Keratinocyte (primary cell): ENCODE measurements around the gene RWDD1. TPM values are rescaled to one million over a fixed set of nuclear protein-coding genes. Genes with fewer than 3 reads are reported as not detected.

Experiments
- DNase-seq: peaks from one replicate; pipeline ENCODE4 v3.0.0-alpha.2; 2011; ENCODE audit warnings: low read depth, missing footprints, low spot score
- FAIRE-seq: peaks from 2 replicates; lab custom pipeline; 2011; peaks lifted over from hg19 to GRCh38; lab: Jason Lieb, UNC
- H2AFZ ChIP-seq: 2 replicates; pipeline ENCODE4 v1.6.0; 2012; ENCODE audit warnings: low read length, control low read depth, inconsistent platforms; ENCODE audit not compliant: control insufficient read depth
- H3K27ac ChIP-seq: 2 replicates; pipeline ENCODE4 v1.5.1; 2011; ENCODE audit warnings: low read length; ENCODE audit not compliant: control insufficient read depth, insufficient read depth
- H3K27me3 ChIP-seq: 3 replicates; pipeline ENCODE4 v1.6.0; 2011; ENCODE audit warnings: low read length; ENCODE audit not compliant: control insufficient read depth, insufficient read depth; ENCODE audit errors: extremely low read depth
- H3K36me3 ChIP-seq, 2 experiments: 2 replicates in 1 of 2; 3 replicates in 1 of 2; pipeline ENCODE4 v1.5.1; 2011; ENCODE audit warnings: low read length in 2 of 2, mild to moderate bottlenecking in 1 of 2; ENCODE audit not compliant: control insufficient read depth in 2 of 2, insufficient read depth in 2 of 2; ENCODE audit errors: extremely low read depth in 1 of 2
- H3K4me1 ChIP-seq: 3 replicates; pipeline ENCODE4 v1.5.1; 2011; ENCODE audit warnings: low read length; ENCODE audit not compliant: control insufficient read depth, insufficient read depth; ENCODE audit errors: extremely low read depth
- H3K4me2 ChIP-seq: 3 replicates; pipeline ENCODE4 v1.6.0; 2011; ENCODE audit warnings: low read depth, low read length; ENCODE audit not compliant: control insufficient read depth, insufficient read depth; ENCODE audit errors: extremely low read depth
- H3K4me3 ChIP-seq, 3 experiments: fragments of 200-600 bp in 1 of 3; sonication (generic) in 1 of 3; 2 replicates in 2 of 3; 3 replicates in 1 of 3; pipeline ENCODE4 v1.5.1; 2011 to 2016; ENCODE audit warnings: low read length in 3 of 3, mild to moderate bottlenecking in 3 of 3, control low read depth in 2 of 3, inconsistent platforms in 1 of 3, low read depth in 1 of 3, mixed read lengths in 1 of 3, mixed run types in 1 of 3, moderate library complexity in 1 of 3; ENCODE audit not compliant: control insufficient read depth in 2 of 3, insufficient read depth in 2 of 3; ENCODE audit errors: extremely low read depth in 1 of 3
- H3K79me2 ChIP-seq: 2 replicates; pipeline ENCODE4 v1.6.0; 2012; ENCODE audit warnings: low read length; ENCODE audit not compliant: control insufficient read depth, insufficient read depth
- H3K9ac ChIP-seq: 3 replicates; pipeline ENCODE4 v1.6.0; 2011; ENCODE audit warnings: low read length; ENCODE audit not compliant: control insufficient read depth, insufficient read depth; ENCODE audit errors: extremely low read depth
- H3K9me1 ChIP-seq: 3 replicates; pipeline ENCODE4 v1.6.0; 2011; ENCODE audit warnings: low read length; ENCODE audit not compliant: control insufficient read depth, insufficient read depth; ENCODE audit errors: extremely low read depth
- H3K9me3 ChIP-seq: 2 replicates; pipeline ENCODE4 v1.5.1; 2012; ENCODE audit warnings: low read depth, low read length; ENCODE audit not compliant: control insufficient read depth
- H4K20me1 ChIP-seq: 3 replicates; pipeline ENCODE4 v1.6.0; 2011; ENCODE audit warnings: low read length; ENCODE audit not compliant: control insufficient read depth, insufficient read depth; ENCODE audit errors: extremely low read depth
- EZH2 ChIP-seq: IDR thresholded peaks from one replicate; pipeline ENCODE4 v1.6.1; 2012; ENCODE audit warnings: inconsistent platforms, mild to moderate bottlenecking, low read length, moderate library complexity
- dilution Hi-C: fragments of 300-500 bp; cut with MboI; formaldehyde crosslinking; loops from one replicate; pipeline ENCODE4 v1.7.0; 2020; ENCODE audit warnings: low sequenced_read_pairs; ENCODE audit not compliant: extremely low pct_ligation_motif_present
- polyA plus RNA-seq, 5 experiments: library from polyadenylated mRNA; depleted of rRNA in 3 of 5; stranded (reverse) in 3 of 5; stranded (forward) in 1 of 5; unstranded in 1 of 5; fragments of >200 nt; gene quantifications; 1 replicate in 1 of 5; 2 replicates in 3 of 5; 3 replicates in 1 of 5; pipeline versions ENCODE4 v1.2.1 to v1.2.3, GENCODE V29; 2011 to 2012; ENCODE audit warnings: missing spikeins in 2 of 5, low read depth in 1 of 5, low replicate concordance in 1 of 5
- TF ChIP-seq, protein P1 (sequence below), 3 experiments: IDR thresholded peaks in 1 of 3; conservative IDR thresholded peaks in 1 of 3; optimal IDR thresholded peaks in 1 of 3; 2 replicates in 2 of 3; 3 replicates in 1 of 3; pipeline versions ENCODE3 to v1.5.1; 2011; ENCODE audit warnings: low read length in 3 of 3, mild to moderate bottlenecking in 3 of 3, moderate library complexity in 2 of 3, control low read depth in 1 of 3, inconsistent platforms in 1 of 3; ENCODE audit not compliant: insufficient read depth in 2 of 3; ENCODE audit errors: extremely low read depth in 1 of 3

RWDD1 gene
- polyA plus RNA-seq, 1 donor (not counting 4 experiments of a cell fraction or from before 2014, with no cell fraction given), result 61.7 TPM

DNA sequence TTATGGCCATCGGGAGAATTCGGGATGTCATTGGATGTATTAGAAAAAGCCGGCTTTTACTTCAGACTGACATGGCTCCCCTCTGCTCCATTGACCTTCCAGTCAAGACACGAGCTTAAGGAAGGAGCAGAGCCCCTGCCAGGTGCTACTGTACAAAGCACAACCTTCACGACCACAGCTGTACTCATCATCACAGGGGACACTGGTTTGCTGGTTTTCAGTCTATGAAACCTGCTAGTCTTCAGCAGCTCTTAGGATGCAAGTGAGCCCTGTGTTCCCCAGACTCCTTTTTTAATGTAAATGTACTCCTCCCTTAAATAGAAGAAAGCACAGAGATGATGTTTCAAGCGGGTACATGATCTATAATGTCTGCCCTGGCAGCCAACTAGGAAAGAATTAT, 23.9 kb upstream of the RWDD1 start:
- no peak overlapping the region for H3K4me3 ChIP-seq

DNA sequence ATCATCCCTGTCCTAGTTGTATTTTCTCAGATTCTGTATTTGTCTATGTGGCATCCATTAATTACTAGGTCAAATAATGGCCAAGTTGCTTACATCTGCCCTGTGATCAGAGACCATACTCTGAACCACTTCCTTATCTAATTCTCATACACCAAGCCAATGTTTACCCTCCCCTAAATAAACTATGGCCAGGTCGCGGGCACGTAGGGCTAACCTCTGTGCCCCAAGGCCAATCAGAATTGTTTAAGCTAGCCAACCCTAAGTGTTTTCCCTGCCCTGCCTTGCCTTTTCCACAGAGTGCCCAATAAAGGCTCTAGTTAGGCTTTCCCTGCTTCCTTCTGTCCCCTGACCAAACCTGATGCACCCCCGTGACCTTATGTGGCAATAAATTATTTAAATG, 20.5 kb upstream of the RWDD1 start:
- Histone ChIP-seq H2AFZ (no peak overlapping the region), H3K9me1 (no peaks in the 10 kb centered on the region), H3K4me1 (peaks cover 7% of the 10 kb centered on the region), H3K9me3 (no peaks in the 10 kb centered on the region), H3K27ac (no peak overlapping the region), H3K9ac (no peak overlapping the region), H3K36me3 (no peaks in the 10 kb centered on the region), H3K79me2 (no peaks in the 10 kb centered on the region), H3K4me2 (no peak overlapping the region), H3K4me3 (no peak overlapping the region), H4K20me1 (no peaks in the 10 kb centered on the region), H3K27me3 (no peaks in the 10 kb centered on the region)
- no peak for FAIRE-seq
- DNase-seq, result no peak
- dilution Hi-C loops, result no loop called here
- TF ChIP-seq, protein P1, sequence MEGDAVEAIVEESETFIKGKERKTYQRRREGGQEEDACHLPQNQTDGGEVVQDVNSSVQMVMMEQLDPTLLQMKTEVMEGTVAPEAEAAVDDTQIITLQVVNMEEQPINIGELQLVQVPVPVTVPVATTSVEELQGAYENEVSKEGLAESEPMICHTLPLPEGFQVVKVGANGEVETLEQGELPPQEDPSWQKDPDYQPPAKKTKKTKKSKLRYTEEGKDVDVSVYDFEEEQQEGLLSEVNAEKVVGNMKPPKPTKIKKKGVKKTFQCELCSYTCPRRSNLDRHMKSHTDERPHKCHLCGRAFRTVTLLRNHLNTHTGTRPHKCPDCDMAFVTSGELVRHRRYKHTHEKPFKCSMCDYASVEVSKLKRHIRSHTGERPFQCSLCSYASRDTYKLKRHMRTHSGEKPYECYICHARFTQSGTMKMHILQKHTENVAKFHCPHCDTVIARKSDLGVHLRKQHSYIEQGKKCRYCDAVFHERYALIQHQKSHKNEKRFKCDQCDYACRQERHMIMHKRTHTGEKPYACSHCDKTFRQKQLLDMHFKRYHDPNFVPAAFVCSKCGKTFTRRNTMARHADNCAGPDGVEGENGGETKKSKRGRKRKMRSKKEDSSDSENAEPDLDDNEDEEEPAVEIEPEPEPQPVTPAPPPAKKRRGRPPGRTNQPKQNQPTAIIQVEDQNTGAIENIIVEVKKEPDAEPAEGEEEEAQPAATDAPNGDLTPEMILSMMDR (optimal IDR thresholded peaks at IDR 0.05 in 1 of 3, IDR thresholded peaks at IDR 0.05 in 1 of 3, conservative IDR thresholded peaks at IDR 0.05 in 1 of 3; ENCODE audit: extremely low read depth in 1 of 3, insufficient read depth in 2 of 3, low read length in 3 of 3), result no peak
- TF ChIP-seq EZH2, result no peak

More for the DNA sequence above, 23.9 kb upstream of the RWDD1 start:
- H3K9me1 ChIP-seq, result no peaks in the 10 kb centered on the region
- peaks cover 17% of the 10 kb centered on the region for H3K4me1 ChIP-seq
- no peak for FAIRE-seq
- no peaks in the 10 kb centered on the region for H3K79me2 ChIP-seq
- no peaks in the 10 kb centered on the region for H3K36me3 ChIP-seq
- no peaks in the 10 kb centered on the region for H3K9me3 ChIP-seq
- no peak overlapping the region for H3K9ac ChIP-seq
- H3K27me3 ChIP-seq, result no peaks in the 10 kb centered on the region
- no peaks in the 10 kb centered on the region for H4K20me1 ChIP-seq
- H3K4me2 ChIP-seq, result no peak overlapping the region
- no peak for TF ChIP-seq EZH2
- no peak for DNase-seq
- H2AFZ ChIP-seq, result no peak overlapping the region
- H3K27ac ChIP-seq, result no peak overlapping the region
- dilution Hi-C loops, result no loop called here

DNA sequence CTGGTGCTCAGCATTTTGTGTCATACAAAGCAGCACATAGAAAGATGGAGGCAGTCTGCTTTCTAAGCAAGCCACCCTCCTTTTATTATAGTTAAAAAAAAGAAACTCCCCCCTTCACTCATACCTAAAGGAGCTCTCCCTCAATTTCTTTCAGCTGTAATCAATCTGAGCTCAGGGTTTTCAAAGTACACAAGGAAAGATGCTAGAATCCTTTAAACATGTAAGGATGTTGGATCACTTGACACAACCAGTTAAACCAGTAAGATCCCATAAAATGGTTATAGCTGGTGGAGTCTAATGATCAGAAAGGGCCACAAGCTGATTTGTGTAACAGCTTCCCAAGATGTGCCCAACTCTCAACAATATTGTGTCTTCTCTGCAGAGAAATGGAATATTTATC, 17.9 kb upstream of the RWDD1 start, which contains the start of gene CALHM4:
Gene CALHM4, plus strand, starts transcription at position 301 of the 400 bp plus-strand sequence. Its CDS starts 43 bp downstream, at position 344.
- no peaks in the 10 kb centered on the region for H3K9me1 ChIP-seq
- H2AFZ ChIP-seq, result no peak within 1 kb of the TSS
- peaks cover 33% of the 10 kb centered on the region for H3K4me1 ChIP-seq
- H4K20me1 ChIP-seq, result no peaks in the 10 kb centered on the region
- H3K27me3 ChIP-seq, result no peaks in the 10 kb centered on the region
- no peak within 1 kb of the TSS for H3K9ac ChIP-seq
- H3K4me3 ChIP-seq, result no peak within 1 kb of the TSS
- H3K36me3 ChIP-seq, result no peaks in the 10 kb centered on the region
- H3K79me2 ChIP-seq, result no peaks in the 10 kb centered on the region
- FAIRE-seq (no peak), DNase-seq (no peak)
- no peak for TF ChIP-seq EZH2
- TF ChIP-seq, protein P1 (optimal IDR thresholded peaks at IDR 0.05 in 1 of 3, IDR thresholded peaks at IDR 0.05 in 1 of 3, conservative IDR thresholded peaks at IDR 0.05 in 1 of 3; ENCODE audit: extremely low read depth in 1 of 3, insufficient read depth in 2 of 3, low read length in 3 of 3), result no peak
- no peak within 1 kb of the TSS for H3K27ac ChIP-seq
- no peaks in the 10 kb centered on the region for H3K9me3 ChIP-seq
- dilution Hi-C loops, result no loop called here
- H3K4me2 ChIP-seq, result no peak within 1 kb of the TSS
